Stimulated activated CD8-positive, alpha-beta memory T cell treated with anti-CD3 and anti-CD28 coated beads, Interleukin-4, amount 100 ng/mL, for 24 hours (primary cell): ENCODE data around the gene HMGB3.
"Not testable (repeated sequence)": the region's sequence is repeated elsewhere in the genome, so short reads cannot be mapped to it uniquely, and the experiment has no call there.

ENCODE experiments used
- DNase-seq: peaks from one replicate; pipeline ENCODE4 v3.0.0-alpha.2; 2020; ENCODE audit warnings: low read depth

The HMGB3 gene

GRCh38 chrX:150977411-150978162 lies 5.5 kb upstream of the HMGB3 start:
- no peak for DNase-seq

- no peak for DNase-seq
These were observed 2.9 kb upstream of the HMGB3 start for GRCh38 chrX:150980186-150980585.

- no peak for DNase-seq
These were observed 2.4 kb upstream of the HMGB3 start for GRCh38 chrX:150980711-150981110.

- DNase-seq = no peak
These were observed 824 bp upstream of the HMGB3 start for GRCh38 chrX:150982235-150982787.

- DNase-seq = no peak
These were observed 510 bp downstream of the HMGB3 start for GRCh38 chrX:150983521-150984168.

- no peak for DNase-seq
These were observed 1.2 kb downstream of the HMGB3 start for GRCh38 chrX:150984169-150984824.

GRCh38 chrX:150987687-150988086 lies 4.6 kb downstream of the HMGB3 start:
- not testable (repeated sequence) for DNase-seq

GRCh38 chrX:150989420-150989819 lies 6.3 kb downstream of the HMGB3 start:
- DNase-seq = no peak

- no peak for DNase-seq
These were observed 7.8 kb downstream of the HMGB3 start for GRCh38 chrX:150990910-150991309.

- DNase-seq = no peak
These were observed 17.8 kb downstream of the HMGB3 start for GRCh38 chrX:151000861-151001331.

- DNase-seq = no peak
These were observed 20.9 kb downstream of the HMGB3 start for GRCh38 chrX:151004085-151004484.

- DNase-seq = no peak
These were observed 23.4 kb downstream of the HMGB3 start for GRCh38 chrX:151006410-151007109.

GRCh38 chrX:151009582-151009981 lies 26.4 kb downstream of the HMGB3 start:
- no peak for DNase-seq

GRCh38 chrX:151013164-151013743 lies 30.1 kb downstream of the HMGB3 start:
- no peak for DNase-seq

GRCh38 chrX:151015684-151016083 lies 32.5 kb downstream of the HMGB3 start:
- no peak for DNase-seq

- no peak for DNase-seq
These were observed 36.7 kb downstream of the HMGB3 start for GRCh38 chrX:151019856-151020255.

GRCh38 chrX:151030845-151031244 lies 47.7 kb downstream of the HMGB3 start:
- DNase-seq = no peak

- DNase-seq = no peak
These were observed 48.3 kb downstream of the HMGB3 start for GRCh38 chrX:151031391-151031975.

GRCh38 chrX:151039351-151039750 lies 56.2 kb downstream of the HMGB3 start:
- no peak for DNase-seq
